Measurements from ENCODE around the gene ARIH2. TPM values are rescaled to one million over a fixed set of nuclear protein-coding genes. Genes with fewer than 3 reads are reported as not detected.

ARIH2 gene
- total and polyA plus RNA-seq, 7 donors = 33.0 to 165 (median 94.9) TPM

DNA sequence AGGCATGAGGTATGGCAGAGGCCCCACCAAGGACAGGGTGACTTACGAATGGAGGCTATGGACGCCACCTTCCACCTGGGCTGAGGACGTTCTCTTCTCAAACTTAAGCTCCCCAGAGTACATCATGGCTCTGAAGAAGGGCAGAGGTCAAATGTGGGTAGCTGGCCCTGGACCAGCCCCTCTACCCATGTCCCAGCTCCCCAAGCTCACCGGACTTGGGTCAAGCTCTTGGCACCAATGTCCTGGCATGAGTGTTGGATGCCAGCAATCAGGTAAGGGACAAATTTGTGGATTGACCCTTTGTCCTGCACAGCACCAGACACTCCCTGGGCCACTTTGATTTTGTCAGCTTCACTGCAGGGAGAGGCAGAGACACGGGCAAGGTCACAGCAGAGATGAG lies 105.8 kb downstream of the ARIH2 start:
- intact Hi-C loops (cut with DNase I) = loop anchor here (5.0 kb wide), 1 partner anchor 68 kb away; the partner anchor contains the start of gene QRICH1
- H3K27ac ChIP-seq = no peak overlapping the region
- 63 to 81% methylated on average over 5 of the region's 5 CpGs for WGBS, 2 donors
- H3K4me3 ChIP-seq = no peak overlapping the region
- no peaks in the 10 kb centered on the region for H3K27me3 ChIP-seq
- peaks cover 0 to 52% (median 44%) of the 10 kb centered on the region in 4 donors for H3K4me1 ChIP-seq
- H3K36me3 ChIP-seq = peaks cover 4 to 43% (median 22%) of the 10 kb centered on the region in 4 donors
- TF ChIP-seq CTCF (IDR thresholded peaks at IDR 0.05) (no peak), POLR2A (IDR thresholded peaks at IDR 0.05) (no peak), POLR2AphosphoS5 (IDR thresholded peaks at IDR 0.05) (no peak), EP300 (IDR thresholded peaks at IDR 0.05) (no peak)
- H3K9me3 ChIP-seq = no peaks in the 10 kb centered on the region
- DNase-seq = no peak

DNA sequence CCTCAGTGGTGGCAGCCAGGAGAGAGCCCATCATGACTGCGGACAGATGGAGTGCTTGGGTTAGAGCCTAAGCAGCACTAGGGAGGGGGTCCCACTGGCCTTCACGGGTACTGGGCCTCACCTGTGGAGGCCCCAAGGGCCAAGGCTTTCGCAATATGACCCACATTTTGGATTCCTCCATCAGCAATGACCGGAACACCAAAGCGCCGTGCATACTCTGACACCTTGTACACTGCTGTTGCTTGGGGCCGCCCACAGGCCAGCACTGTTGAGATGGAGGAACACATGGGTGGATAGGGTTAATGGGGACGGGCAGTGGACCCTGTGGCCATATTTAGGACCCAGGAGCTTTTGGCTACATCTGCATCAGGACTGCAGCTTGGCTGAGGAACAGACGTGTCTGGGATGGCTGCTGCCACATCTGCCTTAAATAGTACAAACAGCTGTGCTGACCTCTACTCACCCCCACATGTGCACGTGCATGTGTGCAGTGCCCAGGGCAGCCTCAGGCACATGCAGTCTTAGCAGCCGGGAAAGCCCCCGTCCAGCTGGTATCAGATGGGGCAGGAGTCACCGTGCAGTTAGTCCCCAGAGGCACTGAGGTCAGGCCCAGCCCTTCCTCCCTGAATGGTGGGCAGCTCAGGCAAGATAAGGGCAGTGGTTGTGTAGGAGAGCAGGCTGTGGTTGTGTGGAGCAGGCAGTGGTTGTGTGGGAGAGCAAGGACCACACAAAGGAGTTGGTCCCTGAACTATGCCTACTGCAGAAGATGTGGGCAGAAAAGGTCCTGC lies 106.6 kb downstream of the ARIH2 start:
- H3K4me3 ChIP-seq = no peak overlapping the region
- peaks cover 4 to 44% (median 22%) of the 10 kb centered on the region in 4 donors for H3K36me3 ChIP-seq
- DNase-seq = no peak
- peaks cover 0 to 50% (median 36%) of the 10 kb centered on the region in 4 donors for H3K4me1 ChIP-seq
- H3K9me3 ChIP-seq = no peaks in the 10 kb centered on the region
- TF ChIP-seq EP300 (IDR thresholded peaks at IDR 0.05) (no peak), CTCF (IDR thresholded peaks at IDR 0.05) (no peak), POLR2A (IDR thresholded peaks at IDR 0.05) (no peak), POLR2AphosphoS5 (IDR thresholded peaks at IDR 0.05) (no peak)
- H3K27ac ChIP-seq = no peak overlapping the region
- no peaks in the 10 kb centered on the region for H3K27me3 ChIP-seq
- intact Hi-C loops (cut with DNase I) = no loop called here
- 79% methylated on average over 13 of the region's 13 CpGs for WGBS, 2 donors

DNA sequence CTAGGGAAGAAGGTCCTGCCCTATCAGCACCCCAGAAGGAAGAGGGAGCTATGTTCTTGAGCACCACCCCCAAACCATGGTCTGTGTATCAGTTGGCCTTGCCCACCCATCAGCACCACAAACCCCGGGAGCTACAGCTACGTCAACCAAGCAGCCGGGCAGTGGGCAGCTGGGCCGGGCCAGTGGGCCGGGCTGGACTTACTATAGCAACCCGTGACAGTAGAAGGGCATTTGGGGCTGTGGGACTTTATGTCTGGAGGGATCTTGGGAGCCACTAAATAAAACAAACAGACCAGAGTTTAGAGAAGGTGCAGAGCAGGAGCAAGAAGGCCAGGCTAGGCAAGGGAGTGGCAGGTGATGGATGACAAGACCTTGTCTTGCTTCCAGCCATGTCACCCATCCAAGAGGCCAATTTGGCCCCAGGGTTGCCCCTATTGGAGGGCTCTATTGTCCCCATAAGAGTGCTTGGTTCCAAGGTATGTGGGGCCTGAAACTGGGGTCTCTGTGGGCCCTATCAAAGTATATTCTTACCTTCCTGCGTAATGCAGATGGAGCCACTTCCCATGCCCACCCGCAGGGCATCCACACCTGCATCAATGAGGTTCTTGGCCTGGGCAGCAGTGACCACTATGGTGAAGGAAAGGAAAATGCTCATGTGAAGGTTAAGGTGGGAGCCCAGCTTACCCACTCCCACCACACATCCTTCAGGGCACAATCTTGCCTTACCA lies 107.3 kb downstream of the ARIH2 start:
- Histone ChIP-seq H3K4me1 (peaks cover 0 to 43% (median 30%) of the 10 kb centered on the region in 4 donors), H3K27ac (no peak overlapping the region), H3K36me3 (peaks cover 4 to 52% (median 24%) of the 10 kb centered on the region in 4 donors)

DNA sequence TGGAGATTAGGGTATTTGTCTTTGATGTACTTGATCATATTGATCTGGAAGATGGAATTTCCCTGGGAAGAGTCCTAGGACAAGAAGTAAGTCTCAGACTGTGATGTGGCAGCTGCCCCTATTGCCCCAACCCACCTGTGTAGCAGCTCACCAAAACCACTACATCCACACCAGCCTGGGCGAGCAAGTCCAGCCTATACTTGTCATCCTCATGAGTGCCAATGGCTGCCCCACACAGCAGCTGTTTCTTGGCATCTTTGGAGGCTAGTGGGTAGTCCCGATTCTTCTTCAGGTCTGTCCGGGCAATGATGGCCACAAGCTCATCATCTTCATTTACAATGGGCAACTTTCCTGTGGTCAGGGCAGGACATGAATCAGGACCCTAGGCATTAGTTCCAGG lies 107.9 kb downstream of the ARIH2 start:
- Histone ChIP-seq H3K27me3 (no peaks in the 10 kb centered on the region), H3K4me1 (peaks cover 0 to 43% (median 29%) of the 10 kb centered on the region in 4 donors), H3K4me3 (no peak overlapping the region), H3K36me3 (peaks cover 9 to 58% (median 30%) of the 10 kb centered on the region in 4 donors), H3K27ac (no peak overlapping the region), H3K9me3 (no peaks in the 10 kb centered on the region)
- TF ChIP-seq POLR2A (IDR thresholded peaks at IDR 0.05) (no peak), CTCF (IDR thresholded peaks at IDR 0.05) (no peak), EP300 (IDR thresholded peaks at IDR 0.05) (no peak), POLR2AphosphoS5 (IDR thresholded peaks at IDR 0.05) (no peak)
- intact Hi-C loops (cut with DNase I) = no loop called here
- 95% methylated on average over 3 of the region's 3 CpGs for WGBS, 2 donors
- DNase-seq = no peak

More for the DNA sequence above, 107.3 kb downstream of the ARIH2 start:
- Histone ChIP-seq H3K9me3 (no peaks in the 10 kb centered on the region), H3K4me3 (no peak overlapping the region), H3K27me3 (no peaks in the 10 kb centered on the region)
- intact Hi-C loops (cut with DNase I) = no loop called here
- WGBS, 2 donors = 91 to 92% methylated on average over 8 of the region's 8 CpGs
- no peak for DNase-seq
- TF ChIP-seq POLR2AphosphoS5 (IDR thresholded peaks at IDR 0.05) = no peak
- TF ChIP-seq CTCF (IDR thresholded peaks at IDR 0.05) = no peak
- no peak for TF ChIP-seq EP300 (IDR thresholded peaks at IDR 0.05)
- no peak for TF ChIP-seq POLR2A (IDR thresholded peaks at IDR 0.05)
